Measurements from ENCODE around the gene SNX8. TPM values are rescaled to one million over a fixed set of nuclear protein-coding genes. Genes with fewer than 3 reads are reported as not detected.

Gene SNX8
- total and polyA plus RNA-seq, 2 donors (not counting 1 experiment from before 2014, with no cell fraction given), result 64.4 to 126 TPM

GRCh38 chr7:2228921-2229320 lies 85.3 kb downstream of the SNX8 start:
- 97% methylated on average over 7 of the region's 8 CpGs for WGBS (ENCODE audit: insufficient coverage)
- H3K4me1 ChIP-seq (ENCODE audit: control insufficient read depth in 2 of 2, insufficient read depth in 2 of 2, low read length in 2 of 2), result peaks cover 16 to 25% of the 10 kb centered on the region in 2 donors
- H3K9me3 ChIP-seq (ENCODE audit: control extremely low read depth in 1 of 3, control insufficient read depth in 2 of 3, insufficient read depth in 1 of 3, low read length in 2 of 3), result peaks cover 0 to 3% (median 0%) of the 10 kb centered on the region in 3 donors
- peaks cover 0 to 45% of the 10 kb centered on the region in 2 experiments for H3K36me3 ChIP-seq (replicated peaks in 1 of 2; ENCODE audit: control extremely low read depth in 1 of 2, control insufficient read depth in 1 of 2, extremely low read depth in 1 of 2, insufficient read depth in 2 of 2, low read length in 1 of 2)
- H3K27ac ChIP-seq (ENCODE audit: low read length in 2 of 2), result no peak overlapping the region
- no peak overlapping the region for H2AFZ ChIP-seq (ENCODE audit: insufficient read depth, low read depth, low read length, poor library complexity, severe bottlenecking)
- H3K4me3 ChIP-seq (ENCODE audit: control extremely low read depth in 1 of 5, extremely low read depth in 1 of 5, insufficient read depth in 1 of 5, low read depth in 2 of 5, low read length in 4 of 5), result no peak overlapping the region
- H3K27ac Mint-ChIP-seq, result no peak overlapping the region
- no peaks in the 10 kb centered on the region for H3K27me3 ChIP-seq (replicated peaks in 1 of 4; ENCODE audit: control extremely low read depth in 1 of 4, control insufficient read depth in 3 of 4, insufficient read depth in 4 of 4, low read length in 3 of 4)
- H4K20me1 ChIP-seq (ENCODE audit: control insufficient read depth, insufficient read depth, low read length, poor library complexity, severe bottlenecking), result peaks cover 7% of the 10 kb centered on the region
- no peaks in the 10 kb centered on the region for H3K27me3 Mint-ChIP-seq
- ATAC-seq (ENCODE audit: low read depth), result no peak
- H3K4me2 ChIP-seq (replicated peaks; ENCODE audit: low read depth, low read length, poor library complexity, severe bottlenecking), result no peak overlapping the region
- H3K4me3 Mint-ChIP-seq, result no peak overlapping the region
- intact Hi-C loops (cut with micrococcal nuclease), result no loop called here
- H3K79me2 ChIP-seq (ENCODE audit: control insufficient read depth, insufficient read depth, low read length), result peaks cover 96% of the 10 kb centered on the region
- H3K9ac ChIP-seq (ENCODE audit: low read length), result no peak overlapping the region
- H3K4me1 Mint-ChIP-seq, result peaks cover 32% of the 10 kb centered on the region
- TF ChIP-seq, protein P1, sequence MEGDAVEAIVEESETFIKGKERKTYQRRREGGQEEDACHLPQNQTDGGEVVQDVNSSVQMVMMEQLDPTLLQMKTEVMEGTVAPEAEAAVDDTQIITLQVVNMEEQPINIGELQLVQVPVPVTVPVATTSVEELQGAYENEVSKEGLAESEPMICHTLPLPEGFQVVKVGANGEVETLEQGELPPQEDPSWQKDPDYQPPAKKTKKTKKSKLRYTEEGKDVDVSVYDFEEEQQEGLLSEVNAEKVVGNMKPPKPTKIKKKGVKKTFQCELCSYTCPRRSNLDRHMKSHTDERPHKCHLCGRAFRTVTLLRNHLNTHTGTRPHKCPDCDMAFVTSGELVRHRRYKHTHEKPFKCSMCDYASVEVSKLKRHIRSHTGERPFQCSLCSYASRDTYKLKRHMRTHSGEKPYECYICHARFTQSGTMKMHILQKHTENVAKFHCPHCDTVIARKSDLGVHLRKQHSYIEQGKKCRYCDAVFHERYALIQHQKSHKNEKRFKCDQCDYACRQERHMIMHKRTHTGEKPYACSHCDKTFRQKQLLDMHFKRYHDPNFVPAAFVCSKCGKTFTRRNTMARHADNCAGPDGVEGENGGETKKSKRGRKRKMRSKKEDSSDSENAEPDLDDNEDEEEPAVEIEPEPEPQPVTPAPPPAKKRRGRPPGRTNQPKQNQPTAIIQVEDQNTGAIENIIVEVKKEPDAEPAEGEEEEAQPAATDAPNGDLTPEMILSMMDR (IDR thresholded peaks at IDR 0.05), result no peak
- no peak for TF ChIP-seq EZH2 (IDR thresholded peaks at IDR 0.05; ENCODE audit: borderline replicate concordance, insufficient read depth, low read depth, low read length, poor library complexity, severe bottlenecking)
- ChIA-PET CTCF (no interaction called here), POLR2A (no interaction called here)
- no peaks in the 10 kb centered on the region for H3K9me3 Mint-ChIP-seq (ENCODE audit: insufficient read depth)
- no peak for DNase-seq

- H3K4me1 ChIP-seq (ENCODE audit: control insufficient read depth in 2 of 2, insufficient read depth in 2 of 2, low read length in 2 of 2), result peaks cover 11 to 19% of the 10 kb centered on the region in 2 donors
- H3K79me2 ChIP-seq (ENCODE audit: control insufficient read depth, insufficient read depth, low read length), result peaks cover 91% of the 10 kb centered on the region
- H3K4me2 ChIP-seq (replicated peaks; ENCODE audit: low read depth, low read length, poor library complexity, severe bottlenecking), result no peak overlapping the region
- TF ChIP-seq, protein P1 (IDR thresholded peaks at IDR 0.05), result no peak
- TF ChIP-seq EZH2 (IDR thresholded peaks at IDR 0.05; ENCODE audit: borderline replicate concordance, insufficient read depth, low read depth, low read length, poor library complexity, severe bottlenecking), result no peak
- WGBS (ENCODE audit: insufficient coverage), result 97% methylated on average over 15 of the region's 15 CpGs
- no peak overlapping the region for H3K9ac ChIP-seq (ENCODE audit: low read length)
- POLR2A ChIA-PET, result no interaction called here
- intact Hi-C loops (cut with micrococcal nuclease), result no loop called here
- CTCF ChIA-PET, result no interaction called here
- Mint-ChIP-seq H3K27me3 (no peaks in the 10 kb centered on the region), H3K4me3 (no peak overlapping the region), H3K9me3 (ENCODE audit: insufficient read depth) (no peaks in the 10 kb centered on the region), H3K4me1 (peaks cover 24% of the 10 kb centered on the region), H3K27ac (no peak overlapping the region)
- peaks cover 0 to 3% (median 0%) of the 10 kb centered on the region in 3 donors for H3K9me3 ChIP-seq (ENCODE audit: control extremely low read depth in 1 of 3, control insufficient read depth in 2 of 3, insufficient read depth in 1 of 3, low read length in 2 of 3)
- DNase-seq (no peak), ATAC-seq (ENCODE audit: low read depth) (no peak)
- H3K27me3 ChIP-seq (replicated peaks in 1 of 4; ENCODE audit: control extremely low read depth in 1 of 4, control insufficient read depth in 3 of 4, insufficient read depth in 4 of 4, low read length in 3 of 4), result no peaks in the 10 kb centered on the region
- H3K4me3 ChIP-seq (ENCODE audit: control extremely low read depth in 1 of 5, extremely low read depth in 1 of 5, insufficient read depth in 1 of 5, low read depth in 2 of 5, low read length in 4 of 5), result no peak overlapping the region
- H3K36me3 ChIP-seq (replicated peaks in 1 of 2; ENCODE audit: control extremely low read depth in 1 of 2, control insufficient read depth in 1 of 2, extremely low read depth in 1 of 2, insufficient read depth in 2 of 2, low read length in 1 of 2), result peaks cover 0 to 56% of the 10 kb centered on the region in 2 experiments
- H4K20me1 ChIP-seq (ENCODE audit: control insufficient read depth, insufficient read depth, low read length, poor library complexity, severe bottlenecking), result peaks cover 7% of the 10 kb centered on the region
- no peak overlapping the region for H3K27ac ChIP-seq (ENCODE audit: low read length in 2 of 2)
- H2AFZ ChIP-seq (ENCODE audit: insufficient read depth, low read depth, low read length, poor library complexity, severe bottlenecking), result no peak overlapping the region
Measured at GRCh38 chr7:2227699-2228098, 86.5 kb downstream of the SNX8 start.

Data from B cell (primary cell).